A673 (cell line): ENCODE data around the gene VWA5B1. TPM values are rescaled to one million over a fixed set of nuclear protein-coding genes. Genes with fewer than 3 reads are reported as not detected.

Source experiments
- BruUV-seq: library from RNA; stranded (reverse); fragments of 400-500 nt; replicated peaks from 2 replicates; lab custom pipeline; 2021; lab: Mats Ljungman, UMichigan
- CTCF ChIA-PET: fragments of 300-600 bp; sonication (Branson Sonifier 250); formaldehyde crosslinking; loops from one replicate; lab custom pipeline; 2022; ENCODE audit warnings: antibody characterized with exemption; lab: Charles Lee
- POLR2A ChIA-PET: fragments of 300-600 bp; sonication (Branson Sonifier 250); formaldehyde crosslinking; loops from one replicate; lab custom pipeline; 2022; ENCODE audit warnings: antibody characterized with exemption; ENCODE audit not compliant: low non-redundant PET; lab: Charles Lee
- DNase-seq: peaks from one replicate; pipeline ENCODE4 v3.0.0-alpha.2; 2015; ENCODE audit warnings: low spot score
- H3K27ac ChIP-seq: fragments of 200-600 bp; sonication (generic); 2 replicates; pipeline ENCODE4 v1.5.1; 2016; ENCODE audit warnings: mixed run types, low read depth, mild to moderate bottlenecking, mixed read lengths, antibody characterized with exemption, low read length; ENCODE audit not compliant: poor library complexity, severe bottlenecking
- H3K27me3 ChIP-seq: fragments of 200-600 bp; sonication (generic); replicated peaks from 2 replicates; pipeline ENCODE4 v1.6.1; 2017; ENCODE audit warnings: mixed run types, low read depth, mild to moderate bottlenecking, mixed read lengths, antibody characterized with exemption, low read length; ENCODE audit not compliant: insufficient read depth, poor library complexity
- H3K36me3 ChIP-seq: fragments of 200-600 bp; sonication (generic); 2 replicates; pipeline ENCODE4 v1.6.1; 2016; ENCODE audit warnings: mixed run types, mild to moderate bottlenecking, mixed read lengths, antibody characterized with exemption, low read length; ENCODE audit not compliant: insufficient read depth, poor library complexity, severe bottlenecking
- H3K4me1 ChIP-seq: fragments of 200-600 bp; sonication (generic); 2 replicates; pipeline ENCODE4 v1.6.1; 2017; ENCODE audit warnings: mixed run types, mild to moderate bottlenecking, mixed read lengths, antibody characterized with exemption, low read length; ENCODE audit not compliant: insufficient read depth, poor library complexity, severe bottlenecking
- H3K4me3 ChIP-seq: fragments of 200-600 bp; sonication (generic); 2 replicates; pipeline ENCODE4 v1.5.1; 2016; ENCODE audit warnings: low read depth, mixed run types, mild to moderate bottlenecking, mixed read lengths, low read length; ENCODE audit not compliant: poor library complexity, severe bottlenecking
- H3K9me3 ChIP-seq: fragments of 200-600 bp; sonication (generic); 2 replicates; pipeline ENCODE4 v1.6.1; 2016; ENCODE audit warnings: mixed run types, low read depth, mild to moderate bottlenecking, mixed read lengths, antibody characterized with exemption, low read length; ENCODE audit not compliant: poor library complexity, severe bottlenecking
- CTCF ChIP-seq: fragments of 300-800, 200-600 bp; sonication (generic); conservative IDR thresholded peaks from 2 replicates; pipeline ENCODE4 v1.5.1; 2017; ENCODE audit warnings: low read depth, mild to moderate bottlenecking, antibody characterized with exemption, low read length, moderate library complexity, mixed read lengths
- EZH2 ChIP-seq: fragments of 200-600 bp; sonication (generic); IDR thresholded peaks from 2 replicates; pipeline ENCODE4 v1.6.1; 2017; ENCODE audit warnings: borderline replicate concordance, low read depth, mild to moderate bottlenecking, mixed read lengths, antibody characterized with exemption, low read length; ENCODE audit not compliant: poor library complexity, severe bottlenecking
- intact Hi-C: fragments of 100-400 bp; cut with micrococcal nuclease; formaldehyde crosslinking; loops from one replicate; pipeline ENCODE4 v1.10.0; 2022; ENCODE audit not compliant: unreplicated experiment
- total RNA-seq: library from RNA; stranded (reverse); gene quantifications from 2 replicates; pipeline ENCODE4 v1.2.3, GENCODE V29; 2021

Gene VWA5B1
- total RNA-seq, 1 experiment from 2014 or later: not detected

- no peaks in the 10 kb centered on the region for H3K36me3 ChIP-seq
- H3K4me1 ChIP-seq: peaks cover 4% of the 10 kb centered on the region
- ChIA-PET POLR2A (interaction anchor here (0.7 kb wide), 1 partner anchor 625 kb away, joined by 3 read pairs; no protein-coding TSS in a partner anchor), CTCF (interaction anchor here (0.5 to 0.8 kb wide), 3 partner anchors 71 to 106 kb away, joined by 3 to 5 read pairs (median 3); partner anchors contain the start of gene VWA5B1)
- intact Hi-C loops: loop anchor here (1.0 kb wide), 1 partner anchor 131 kb away; no protein-coding TSS in a partner anchor
- no peak overlapping the region for H3K4me3 ChIP-seq
- no peak overlapping the region for H3K27ac ChIP-seq
- H3K9me3 ChIP-seq: no peaks in the 10 kb centered on the region
- H3K27me3 ChIP-seq: peaks cover 75% of the 10 kb centered on the region
- peak; percentile 52 for DNase-seq
- no peak for TF ChIP-seq EZH2
- TF ChIP-seq CTCF: peak; percentile 85
- no TSS peak for BruUV-seq
These were observed 71.2 kb downstream of the VWA5B1 start for GRCh38 chr1:20361805-20362381.

GRCh38 chr1:20362856-20363255 is 72.2 kb downstream of the VWA5B1 start:
- Histone ChIP-seq H3K27me3 (peaks cover 75% of the 10 kb centered on the region), H3K4me1 (peaks cover 4% of the 10 kb centered on the region), H3K9me3 (no peaks in the 10 kb centered on the region), H3K36me3 (no peaks in the 10 kb centered on the region), H3K4me3 (no peak overlapping the region), H3K27ac (no peak overlapping the region)
- no peak for DNase-seq
- intact Hi-C loops: loop anchor here (1.0 kb wide), 1 partner anchor 130 kb away; no protein-coding TSS in a partner anchor
- ChIA-PET POLR2A (no interaction called here), CTCF (no interaction called here)
- BruUV-seq: no TSS peak
- TF ChIP-seq CTCF (no peak), EZH2 (no peak)

- Histone ChIP-seq H3K27ac (no peak overlapping the region), H3K9me3 (no peaks in the 10 kb centered on the region), H3K4me1 (peaks cover 4% of the 10 kb centered on the region), H3K4me3 (no peak overlapping the region), H3K27me3 (peaks cover 73% of the 10 kb centered on the region), H3K36me3 (no peaks in the 10 kb centered on the region)
- no TSS peak for BruUV-seq
- TF ChIP-seq CTCF (no peak), EZH2 (no peak)
- no peak for DNase-seq
- intact Hi-C loops: no loop called here
- POLR2A ChIA-PET: interaction anchor here (0.6 kb wide), 1 partner anchor 28 kb away, joined by 16 read pairs; no protein-coding TSS in a partner anchor
- CTCF ChIA-PET: no interaction called here
These were observed 74.9 kb downstream of the VWA5B1 start for GRCh38 chr1:20365421-20366055.
